Measurements from ENCODE around the gene TMEM88. TPM values are rescaled to one million over a fixed set of nuclear protein-coding genes. Genes with fewer than 3 reads are reported as not detected.

The TMEM88 gene
- total RNA-seq, 2 experiments from 2014 or later, result 0.41 to 4.0 TPM

GRCh38 chr17:7833011-7833794 is 21.7 kb upstream of the TMEM88 start:
- Histone ChIP-seq H3K9me2 (ENCODE audit: insufficient read depth, low read length) (no peaks in the 10 kb centered on the region), H3K4me2 (ENCODE audit: low read length) (peak overlapping the region; percentile 93), H3K4me1 (ENCODE audit: insufficient read depth, low read length, poor library complexity, severe bottlenecking) (peaks cover 22% of the 10 kb centered on the region), H3K9me3 (ENCODE audit: low read length) (no peaks in the 10 kb centered on the region), H2AFZ (ENCODE audit: low read length) (peak overlapping the region; percentile 42; the same call in 1 of the 2 replicates), H3K4me3 (ENCODE audit: low read depth, low read length, poor library complexity, severe bottlenecking) (peak overlapping the region; percentile 78), H3K36me3 (ENCODE audit: insufficient read depth, low read length) (no peaks in the 10 kb centered on the region), H3K79me2 (ENCODE audit: insufficient read depth, low read depth, low read length) (peaks cover 10% of the 10 kb centered on the region; the same call in 1 of the 2 replicates), H4K20me1 (ENCODE audit: insufficient read depth, low read length) (no peaks in the 10 kb centered on the region), H3K27ac (ENCODE audit: low read depth, low read length, poor library complexity, severe bottlenecking) (no peak overlapping the region)
- intact Hi-C loops (cut with micrococcal nuclease; ENCODE audit: unreplicated experiment), result loop anchor here (10.0 kb wide), 1 partner anchor 322 kb away; the partner anchor contains the start of gene PER1
- TF ChIP-seq EZH2phosphoT487 (IDR thresholded peaks at IDR 0.05; ENCODE audit: borderline replicate concordance, low read depth, low read length) (no peak), CTCF (conservative IDR thresholded peaks at IDR 0.05; ENCODE audit: low read length) (no peak)
- BruUV-seq (replicated peaks), result no TSS peak
- ChIA-PET CTCF (ENCODE audit: unreplicated experiment) (interaction anchor here (0.6 to 0.8 kb wide), 3 partner anchors 10 to 241 kb away, joined by 3 to 7 read pairs (median 6); no protein-coding TSS in a partner anchor), POLR2A (interaction anchor here (0.8 to 1.1 kb wide), 2 partner anchors 24 to 53 kb away, joined by 3 read pairs; partner anchors contain the start of gene NAA38)
- DNase-seq (ENCODE audit: low spot score), result no peak

- Histone ChIP-seq H3K4me1 (ENCODE audit: insufficient read depth, low read length, poor library complexity, severe bottlenecking) (peaks cover 27% of the 10 kb centered on the region), H3K36me3 (ENCODE audit: insufficient read depth, low read length) (no peaks in the 10 kb centered on the region), H3K9me3 (ENCODE audit: low read length) (no peaks in the 10 kb centered on the region), H3K79me2 (ENCODE audit: insufficient read depth, low read depth, low read length) (peaks cover 14% of the 10 kb centered on the region; the same call in 1 of the 2 replicates), H4K20me1 (ENCODE audit: insufficient read depth, low read length) (no peaks in the 10 kb centered on the region), H3K4me3 (ENCODE audit: low read depth, low read length, poor library complexity, severe bottlenecking) (peak within 1 kb of the TSS; percentile 78), H3K9me2 (ENCODE audit: insufficient read depth, low read length) (no peaks in the 10 kb centered on the region), H3K4me2 (ENCODE audit: low read length) (peak within 1 kb of the TSS; percentile 93), H3K27ac (ENCODE audit: low read depth, low read length, poor library complexity, severe bottlenecking) (peak within 1 kb of the TSS; percentile 91), H2AFZ (ENCODE audit: low read length) (peak within 1 kb of the TSS; percentile 42; the same call in 1 of the 2 replicates)
- DNase-seq (ENCODE audit: low spot score), result peak; percentile 90
- POLR2A ChIA-PET, result interaction anchor here (1.5 kb wide), 1 partner anchor 11 kb away, joined by 5 read pairs; no protein-coding TSS in a partner anchor
- intact Hi-C loops (cut with micrococcal nuclease; ENCODE audit: unreplicated experiment), result loop anchor here (10.0 kb wide), 1 partner anchor 321 kb away; the partner anchor contains the start of gene PER1
- TF ChIP-seq EZH2phosphoT487 (IDR thresholded peaks at IDR 0.05; ENCODE audit: borderline replicate concordance, low read depth, low read length) (no peak), CTCF (conservative IDR thresholded peaks at IDR 0.05; ENCODE audit: low read length) (no peak)
- CTCF ChIA-PET (ENCODE audit: unreplicated experiment), result interaction anchor here (0.8 to 1.2 kb wide), 2 partner anchors 11 to 28 kb away, joined by 3 to 9 read pairs; no protein-coding TSS in a partner anchor
- BruUV-seq (replicated peaks), result no TSS peak
Measured at GRCh38 chr17:7833795-7834541, 20.9 kb upstream of the TMEM88 start, which contains the start of gene KDM6B. Gene KDM6B (plus strand): TSS chr17:7834217. CDS start chr17:7845555, 11,338 bp downstream.
